ENCODE results near the gene ARHGEF9. TPM values are rescaled to one million over a fixed set of nuclear protein-coding genes. Genes with fewer than 3 reads are reported as not detected.
"Not testable (repeated sequence)": the region's sequence is repeated elsewhere in the genome, so short reads cannot be mapped to it uniquely, and the experiment has no call there.

The ARHGEF9 gene
- 100 to 1,000 TPM in 1 of 2 donors, 10 to 100 TPM in 1; 47.6 to 142 TPM for total RNA-seq
- 10 to 100 TPM; 27.8 to 50.0 TPM for polyA plus RNA-seq
- long read RNA-seq, donor 1, full-length matches to known transcripts: 57 of 129 reads
- long read RNA-seq, donor 1, partial matches to known transcripts: 23 of 129 reads
- long read RNA-seq, donor 1, other reads (novel, unspliced or antisense): 49 of 129 reads
- long read RNA-seq, donor 2, full-length matches to known transcripts: 7 of 16 reads
- long read RNA-seq, donor 2, partial matches to known transcripts: 4 of 16 reads
- long read RNA-seq, donor 2, other reads (novel, unspliced or antisense): 5 of 16 reads

GRCh38 chrX:63784902-63785707, at the start of gene ARHGEF9:
Gene ARHGEF9 (minus strand): TSS chrX:63785214. CDS start chrX:63785145, 69 bp downstream.
- Histone ChIP-seq H3K27me3 (ENCODE audit: control insufficient read depth in 1 of 2, insufficient read depth in 2 of 2, low read length in 1 of 2) (no peaks in the 10 kb centered on the region), H3K4me1 (ENCODE audit: control insufficient read depth in 1 of 2, insufficient read depth in 2 of 2, low read length in 2 of 2) (no peaks in the 10 kb centered on the region), H3K9me3 (ENCODE audit: control insufficient read depth, low read length) (no peaks in the 10 kb centered on the region), H3K4me3 (ENCODE audit: low read length in 2 of 2) (peak within 1 kb of the TSS; percentile 23 to 38), H3K36me3 (ENCODE audit: control insufficient read depth in 1 of 2, insufficient read depth in 2 of 2, low read length in 1 of 2) (no peaks in the 10 kb centered on the region), H3K27ac (ENCODE audit: low read depth in 1 of 2, low read length in 2 of 2) (no peak within 1 kb of the TSS)
- 1 to 22% methylated on average over 30 of the region's 30 CpGs for WGBS, 2 donors
- DNase-seq (peak; percentile 49 to 78), ATAC-seq (ENCODE audit: low FRiP score) (peak; percentile 34)
- intact Hi-C loops (cut with DNase I): no loop called here

- H3K27ac ChIP-seq (ENCODE audit: low read depth in 1 of 2, low read length in 2 of 2); ATAC-seq (ENCODE audit: low FRiP score); H3K36me3 ChIP-seq (ENCODE audit: control insufficient read depth in 1 of 2, insufficient read depth in 2 of 2, low read length in 1 of 2); H3K9me3 ChIP-seq (ENCODE audit: control insufficient read depth, low read length); H3K27me3 ChIP-seq (ENCODE audit: control insufficient read depth in 1 of 2, insufficient read depth in 2 of 2, low read length in 1 of 2); DNase-seq; intact Hi-C loops (cut with DNase I); H3K4me3 ChIP-seq (ENCODE audit: low read length in 2 of 2); H3K4me1 ChIP-seq (ENCODE audit: control insufficient read depth in 1 of 2, insufficient read depth in 2 of 2, low read length in 2 of 2): not testable (repeated sequence)
- WGBS, 2 donors: 96 to 97% methylated on average over 16 to 23 of the region's 23 CpGs
Observed at GRCh38 chrX:63825446-63825845, 40.4 kb upstream of the ARHGEF9 start.

- ATAC-seq (ENCODE audit: low FRiP score): no peak
- intact Hi-C loops (cut with DNase I): no loop called here
- DNase-seq: no peak
- no peak overlapping the region for H3K4me3 ChIP-seq (ENCODE audit: low read length in 2 of 2)
- no peaks in the 10 kb centered on the region for H3K4me1 ChIP-seq (ENCODE audit: control insufficient read depth in 1 of 2, insufficient read depth in 2 of 2, low read length in 2 of 2)
- no peaks in the 10 kb centered on the region for H3K9me3 ChIP-seq (ENCODE audit: control insufficient read depth, low read length)
- no peaks in the 10 kb centered on the region for H3K27me3 ChIP-seq (ENCODE audit: control insufficient read depth in 1 of 2, insufficient read depth in 2 of 2, low read length in 1 of 2)
- no peak overlapping the region for H3K27ac ChIP-seq (ENCODE audit: low read depth in 1 of 2, low read length in 2 of 2)
- H3K36me3 ChIP-seq (ENCODE audit: control insufficient read depth in 1 of 2, insufficient read depth in 2 of 2, low read length in 1 of 2): no peaks in the 10 kb centered on the region
- WGBS, 2 donors: 90 to 93% methylated on average over 4 of the region's 4 CpGs
Observed at GRCh38 chrX:63818156-63818555, 33.1 kb upstream of the ARHGEF9 start.

GRCh38 chrX:63817696-63818095, 32.7 kb upstream of the ARHGEF9 start:
- no peak for ATAC-seq (ENCODE audit: low FRiP score)
- WGBS, 2 donors: 47 to 80% methylated on average over 4 of the region's 4 CpGs
- Histone ChIP-seq H3K9me3 (ENCODE audit: control insufficient read depth, low read length) (no peaks in the 10 kb centered on the region), H3K36me3 (ENCODE audit: control insufficient read depth in 1 of 2, insufficient read depth in 2 of 2, low read length in 1 of 2) (no peaks in the 10 kb centered on the region), H3K4me1 (ENCODE audit: control insufficient read depth in 1 of 2, insufficient read depth in 2 of 2, low read length in 2 of 2) (no peaks in the 10 kb centered on the region), H3K4me3 (ENCODE audit: low read length in 2 of 2) (no peak overlapping the region), H3K27ac (ENCODE audit: low read depth in 1 of 2, low read length in 2 of 2) (no peak overlapping the region), H3K27me3 (ENCODE audit: control insufficient read depth in 1 of 2, insufficient read depth in 2 of 2, low read length in 1 of 2) (no peaks in the 10 kb centered on the region)
- intact Hi-C loops (cut with DNase I): no loop called here
- no peak for DNase-seq

GRCh38 chrX:63812823-63813222, 27.8 kb upstream of the ARHGEF9 start:
- H3K4me1 ChIP-seq (ENCODE audit: control insufficient read depth in 1 of 2, insufficient read depth in 2 of 2, low read length in 2 of 2): no peaks in the 10 kb centered on the region
- no peak overlapping the region for H3K27ac ChIP-seq (ENCODE audit: low read depth in 1 of 2, low read length in 2 of 2)
- H3K36me3 ChIP-seq (ENCODE audit: control insufficient read depth in 1 of 2, insufficient read depth in 2 of 2, low read length in 1 of 2): no peaks in the 10 kb centered on the region
- no peak for DNase-seq
- H3K27me3 ChIP-seq (ENCODE audit: control insufficient read depth in 1 of 2, insufficient read depth in 2 of 2, low read length in 1 of 2): no peaks in the 10 kb centered on the region
- ATAC-seq (ENCODE audit: low FRiP score): no peak
- no peaks in the 10 kb centered on the region for H3K9me3 ChIP-seq (ENCODE audit: control insufficient read depth, low read length)
- 67 to 90% methylated on average over 5 of the region's 5 CpGs for WGBS, 2 donors
- intact Hi-C loops (cut with DNase I): no loop called here
- H3K4me3 ChIP-seq (ENCODE audit: low read length in 2 of 2): no peak overlapping the region

GRCh38 chrX:63810746-63811145, 25.7 kb upstream of the ARHGEF9 start:
- Histone ChIP-seq H3K4me1 (ENCODE audit: control insufficient read depth in 1 of 2, insufficient read depth in 2 of 2, low read length in 2 of 2) (no peaks in the 10 kb centered on the region), H3K36me3 (ENCODE audit: control insufficient read depth in 1 of 2, insufficient read depth in 2 of 2, low read length in 1 of 2) (no peaks in the 10 kb centered on the region), H3K4me3 (ENCODE audit: low read length in 2 of 2) (no peak overlapping the region), H3K27me3 (ENCODE audit: control insufficient read depth in 1 of 2, insufficient read depth in 2 of 2, low read length in 1 of 2) (no peaks in the 10 kb centered on the region), H3K27ac (ENCODE audit: low read depth in 1 of 2, low read length in 2 of 2) (no peak overlapping the region), H3K9me3 (ENCODE audit: control insufficient read depth, low read length) (no peaks in the 10 kb centered on the region)
- 60 to 69% methylated on average over 2 of the region's 2 CpGs for WGBS, 2 donors
- ATAC-seq (ENCODE audit: low FRiP score) (no peak), DNase-seq (no peak)
- intact Hi-C loops (cut with DNase I): no loop called here

- Histone ChIP-seq H3K9me3 (ENCODE audit: control insufficient read depth, low read length) (no peaks in the 10 kb centered on the region), H3K4me1 (ENCODE audit: control insufficient read depth in 1 of 2, insufficient read depth in 2 of 2, low read length in 2 of 2) (no peaks in the 10 kb centered on the region), H3K36me3 (ENCODE audit: control insufficient read depth in 1 of 2, insufficient read depth in 2 of 2, low read length in 1 of 2) (no peaks in the 10 kb centered on the region), H3K27me3 (ENCODE audit: control insufficient read depth in 1 of 2, insufficient read depth in 2 of 2, low read length in 1 of 2) (no peaks in the 10 kb centered on the region), H3K27ac (ENCODE audit: low read depth in 1 of 2, low read length in 2 of 2) (no peak overlapping the region), H3K4me3 (ENCODE audit: low read length in 2 of 2) (no peak overlapping the region)
- intact Hi-C loops (cut with DNase I): no loop called here
- ATAC-seq (ENCODE audit: low FRiP score): no peak
- no peak for DNase-seq
- 48 to 60% methylated on average over 3 of the region's 3 CpGs for WGBS, 2 donors
Observed at GRCh38 chrX:63809173-63809572, 24.2 kb upstream of the ARHGEF9 start.

GRCh38 chrX:63795406-63795805, 10.4 kb upstream of the ARHGEF9 start:
- H3K36me3 ChIP-seq (ENCODE audit: control insufficient read depth in 1 of 2, insufficient read depth in 2 of 2, low read length in 1 of 2); H3K4me3 ChIP-seq (ENCODE audit: low read length in 2 of 2); H3K27me3 ChIP-seq (ENCODE audit: control insufficient read depth in 1 of 2, insufficient read depth in 2 of 2, low read length in 1 of 2); H3K9me3 ChIP-seq (ENCODE audit: control insufficient read depth, low read length); DNase-seq; intact Hi-C loops (cut with DNase I); ATAC-seq (ENCODE audit: low FRiP score); H3K27ac ChIP-seq (ENCODE audit: low read depth in 1 of 2, low read length in 2 of 2); H3K4me1 ChIP-seq (ENCODE audit: control insufficient read depth in 1 of 2, insufficient read depth in 2 of 2, low read length in 2 of 2): not testable (repeated sequence)
- 77 to 98% methylated on average over 2 of the region's 2 CpGs for WGBS, 2 donors

- no peaks in the 10 kb centered on the region for H3K36me3 ChIP-seq (ENCODE audit: control insufficient read depth in 1 of 2, insufficient read depth in 2 of 2, low read length in 1 of 2)
- DNase-seq (no peak), ATAC-seq (ENCODE audit: low FRiP score) (no peak)
- H3K9me3 ChIP-seq (ENCODE audit: control insufficient read depth, low read length): no peaks in the 10 kb centered on the region
- no peaks in the 10 kb centered on the region for H3K4me1 ChIP-seq (ENCODE audit: control insufficient read depth in 1 of 2, insufficient read depth in 2 of 2, low read length in 2 of 2)
- 62 to 73% methylated on average over 4 of the region's 4 CpGs for WGBS, 2 donors
- no peak overlapping the region for H3K27ac ChIP-seq (ENCODE audit: low read depth in 1 of 2, low read length in 2 of 2)
- H3K27me3 ChIP-seq (ENCODE audit: control insufficient read depth in 1 of 2, insufficient read depth in 2 of 2, low read length in 1 of 2): no peaks in the 10 kb centered on the region
- no peak overlapping the region for H3K4me3 ChIP-seq (ENCODE audit: low read length in 2 of 2)
- intact Hi-C loops (cut with DNase I): no loop called here
Observed at GRCh38 chrX:63785708-63786040, 660 bp upstream of the ARHGEF9 start.

Measured in aorta (tissue), 5 donors.